GM18858 (cell line): Measurements from ENCODE around the gene DNASE1L1.

Experiments
- ATAC-seq: cut with Tn5 transposase; IDR thresholded peaks from one replicate; pipeline ENCODE4 v1.9.1; 2021; ENCODE audit not compliant: unreplicated experiment

DNASE1L1 gene

GRCh38 chrX:154384284-154384892 lies 24.7 kb downstream of the DNASE1L1 start:
- no peak for ATAC-seq

- no peak for ATAC-seq
Observed at GRCh38 chrX:154383359-154384283, 25.4 kb downstream of the DNASE1L1 start.

GRCh38 chrX:154382483-154383069 lies 26.5 kb downstream of the DNASE1L1 start:
- ATAC-seq: no peak

GRCh38 chrX:154381271-154381670 lies 27.8 kb downstream of the DNASE1L1 start:
- no peak for ATAC-seq

- ATAC-seq: no peak
Observed at GRCh38 chrX:154380787-154381186, 28.3 kb downstream of the DNASE1L1 start.

GRCh38 chrX:154380153-154380552 lies 28.9 kb downstream of the DNASE1L1 start:
- ATAC-seq: no peak

- ATAC-seq: no peak
Observed at GRCh38 chrX:154379569-154379951, 29.5 kb downstream of the DNASE1L1 start.

GRCh38 chrX:154378799-154379568 lies 30.1 kb downstream of the DNASE1L1 start, which contains the start of gene EMD:
Gene EMD, plus strand, starts transcription at chrX:154379295. Its CDS starts 190 bp downstream, at chrX:154379485.
- ATAC-seq: peak; percentile 78

GRCh38 chrX:154378059-154378798 lies 30.8 kb downstream of the DNASE1L1 start:
- ATAC-seq: no peak

GRCh38 chrX:154376774-154377173 lies 32.3 kb downstream of the DNASE1L1 start:
- no peak for ATAC-seq

GRCh38 chrX:154375156-154375504 lies 33.9 kb downstream of the DNASE1L1 start:
- ATAC-seq: no peak

GRCh38 chrX:154374313-154375155 lies 34.5 kb downstream of the DNASE1L1 start, which contains the start of gene FLNA:
Gene FLNA, minus strand, starts transcription at chrX:154374634. Its CDS starts 3,389 bp downstream, at chrX:154371245.
- no peak for ATAC-seq

- no peak for ATAC-seq
Observed at GRCh38 chrX:154373340-154374306, 35.4 kb downstream of the DNASE1L1 start.

GRCh38 chrX:154372612-154373022 lies 36.4 kb downstream of the DNASE1L1 start:
- no peak for ATAC-seq

- ATAC-seq: no peak
Observed at GRCh38 chrX:154371789-154372300, 37.2 kb downstream of the DNASE1L1 start.

GRCh38 chrX:154371017-154371788 lies 37.9 kb downstream of the DNASE1L1 start:
- no peak for ATAC-seq

- ATAC-seq: no peak
Observed at GRCh38 chrX:154370300-154371016, 38.6 kb downstream of the DNASE1L1 start.
